ENCODE data around the gene POP4. TPM values are rescaled to one million over a fixed set of nuclear protein-coding genes. Genes with fewer than 3 reads are reported as not detected.

The POP4 gene
- total RNA-seq, 1 donor from 2014 or later: 50.0 TPM

DNA sequence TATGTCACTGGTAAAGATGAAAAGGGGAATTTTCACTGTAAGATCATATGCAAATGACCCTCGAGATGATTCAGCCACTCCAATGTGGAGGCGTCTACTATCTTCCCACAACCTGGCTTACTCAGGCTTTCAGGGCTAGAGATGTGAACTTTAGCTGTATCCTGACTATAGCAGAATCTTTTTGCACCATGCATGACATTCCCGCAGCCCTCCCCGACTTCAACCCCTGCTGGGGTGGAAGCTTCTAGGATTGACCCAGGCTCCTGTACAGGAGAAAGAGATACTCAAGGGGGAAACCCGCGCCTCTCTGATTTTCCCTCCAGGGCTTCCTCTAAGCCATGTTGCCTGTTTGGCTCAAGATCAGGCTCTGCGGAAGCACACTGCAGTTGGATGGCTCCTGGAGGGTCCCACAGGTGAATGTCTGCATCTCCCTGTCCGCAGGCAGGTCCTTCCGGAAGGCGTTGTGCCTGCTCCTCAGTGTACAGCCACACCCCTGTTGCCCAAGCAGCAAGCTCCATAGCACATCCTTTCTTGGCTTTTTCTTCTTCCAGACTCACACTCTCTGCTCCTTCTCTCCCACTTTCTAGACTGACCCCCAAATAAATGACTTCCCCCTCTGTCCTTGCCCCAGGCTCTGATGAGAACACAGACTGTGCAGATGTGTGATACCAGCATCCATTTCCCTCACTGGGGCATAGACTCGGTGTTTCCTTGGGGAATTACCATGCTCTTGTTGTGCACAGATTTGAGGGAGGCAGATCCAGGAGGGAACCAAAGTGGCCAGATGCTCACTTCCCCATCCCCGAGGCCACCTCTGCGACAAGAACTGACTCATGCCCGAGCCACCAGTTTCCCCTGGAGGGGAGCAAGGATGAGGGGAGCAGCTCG is 29.1 kb upstream of the POP4 start:
- no peak for DNase-seq (ENCODE audit: low read depth in 2 of 2)

DNA sequence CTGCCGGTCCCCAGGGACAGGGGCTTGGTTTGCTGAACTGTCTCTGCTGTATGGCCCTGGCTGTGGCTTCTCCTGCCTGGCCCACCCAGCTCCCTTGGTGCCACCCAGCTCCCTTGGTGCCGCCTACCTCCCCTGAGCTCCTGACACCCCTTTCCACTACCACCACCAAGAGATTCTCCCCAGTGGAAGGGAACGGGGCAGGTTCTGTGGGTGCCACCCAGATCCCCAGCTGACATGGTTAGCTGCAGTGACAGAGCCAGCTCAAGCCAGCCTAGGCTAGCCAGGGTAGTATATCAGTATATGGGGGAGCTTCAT is 28.5 kb upstream of the POP4 start:
- no peak for DNase-seq (ENCODE audit: low read depth in 2 of 2)

- DNase-seq (ENCODE audit: low read depth in 2 of 2): no peak
Measured at GRCh38 chr19:29578349-29578748, 27.7 kb upstream of the POP4 start.

DNA sequence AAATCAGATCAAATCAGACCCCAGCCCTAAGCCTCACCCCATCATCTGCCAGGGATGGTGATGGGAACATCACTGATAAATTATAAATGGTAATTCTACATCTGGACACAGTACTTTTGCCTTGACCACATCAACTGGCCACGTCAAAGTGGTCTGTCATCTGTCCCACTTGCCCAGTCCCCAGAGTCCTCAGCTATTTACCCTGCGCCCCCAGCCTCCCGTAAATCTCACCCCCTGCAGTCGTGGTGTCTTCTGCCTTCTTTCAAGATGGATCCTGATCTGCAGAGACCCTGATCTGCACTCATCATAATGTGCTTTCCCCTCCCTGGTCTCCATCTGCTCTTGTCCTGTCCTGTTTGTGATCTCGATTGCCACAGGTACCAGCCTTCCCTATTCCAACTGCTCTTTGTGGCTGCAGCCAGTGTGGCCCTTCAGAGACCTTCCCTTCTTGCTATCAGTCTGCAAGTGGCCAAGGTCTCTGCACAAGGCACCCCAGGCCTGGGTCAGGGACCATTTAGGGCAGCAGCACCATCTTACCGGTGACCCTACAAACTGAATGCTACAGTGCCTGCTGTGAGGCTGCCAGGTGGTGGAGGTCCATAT is 26.7 kb upstream of the POP4 start:
- no peak for DNase-seq (ENCODE audit: low read depth in 2 of 2)

DNA sequence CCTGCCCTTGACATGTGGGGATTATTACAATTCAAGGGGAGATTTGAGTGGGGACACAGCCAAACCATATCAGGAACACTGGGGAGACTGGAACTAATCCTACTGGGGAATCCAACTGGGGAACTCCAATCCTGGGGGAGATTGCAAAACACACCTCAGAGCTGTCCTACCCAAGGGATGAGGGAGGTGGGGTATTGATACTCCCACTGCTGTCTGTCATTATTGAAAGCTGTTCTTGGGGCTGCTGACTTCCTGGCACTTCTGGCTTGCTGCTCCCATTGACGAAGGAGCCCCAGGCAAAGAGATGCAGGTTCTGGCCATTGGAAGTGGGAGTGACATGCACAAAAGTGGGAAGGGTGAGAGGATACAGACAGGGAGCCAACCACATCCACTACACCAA is 24.7 kb upstream of the POP4 start:
- DNase-seq (ENCODE audit: low read depth in 2 of 2): no peak

DNA sequence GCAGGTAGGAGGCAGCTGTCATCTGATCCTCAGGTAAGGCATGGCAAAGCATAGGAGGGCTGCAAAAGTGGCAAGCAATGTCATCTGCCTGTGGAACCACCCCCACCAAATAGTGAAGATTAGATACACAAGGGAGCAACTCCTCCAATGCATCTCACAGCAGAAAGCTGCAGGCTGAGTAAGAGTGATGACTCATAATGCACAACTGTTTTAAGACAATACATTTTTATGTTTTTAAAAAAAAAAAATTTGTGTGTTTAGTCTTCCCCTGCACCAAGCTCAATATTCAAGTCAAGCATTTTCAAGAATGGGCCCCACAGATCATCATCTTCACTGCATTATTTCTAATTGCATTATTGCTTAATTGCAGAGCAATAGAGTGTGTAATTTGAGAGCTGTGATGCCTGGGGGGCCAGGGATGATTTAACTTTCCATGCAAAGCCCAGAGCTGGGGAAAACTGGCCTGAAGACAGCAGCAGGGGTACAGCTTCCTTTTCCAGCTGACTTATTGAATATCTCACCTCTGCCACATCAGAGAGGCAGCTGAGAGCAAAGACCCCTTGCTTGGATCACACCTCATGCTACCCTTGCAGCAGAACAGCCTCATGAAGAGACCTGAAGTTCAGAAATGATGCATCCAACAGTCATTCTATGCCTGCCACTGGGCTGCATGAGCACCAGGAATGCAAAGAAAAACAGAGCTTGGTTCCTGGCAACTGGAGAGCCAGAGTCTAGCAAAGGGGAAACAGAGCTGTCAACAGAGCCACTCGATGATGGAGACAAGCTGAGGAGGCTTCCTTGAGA is 22.7 kb upstream of the POP4 start:
- no peak for DNase-seq (ENCODE audit: low read depth in 2 of 2)

GRCh38 chr19:29586401-29586800 is 19.7 kb upstream of the POP4 start:
- DNase-seq (ENCODE audit: low read depth in 2 of 2): peak in 1 of 2 donors; percentile 6

- no peak for DNase-seq (ENCODE audit: low read depth in 2 of 2)
Measured at GRCh38 chr19:29587059-29587458, 19.0 kb upstream of the POP4 start.

DNA sequence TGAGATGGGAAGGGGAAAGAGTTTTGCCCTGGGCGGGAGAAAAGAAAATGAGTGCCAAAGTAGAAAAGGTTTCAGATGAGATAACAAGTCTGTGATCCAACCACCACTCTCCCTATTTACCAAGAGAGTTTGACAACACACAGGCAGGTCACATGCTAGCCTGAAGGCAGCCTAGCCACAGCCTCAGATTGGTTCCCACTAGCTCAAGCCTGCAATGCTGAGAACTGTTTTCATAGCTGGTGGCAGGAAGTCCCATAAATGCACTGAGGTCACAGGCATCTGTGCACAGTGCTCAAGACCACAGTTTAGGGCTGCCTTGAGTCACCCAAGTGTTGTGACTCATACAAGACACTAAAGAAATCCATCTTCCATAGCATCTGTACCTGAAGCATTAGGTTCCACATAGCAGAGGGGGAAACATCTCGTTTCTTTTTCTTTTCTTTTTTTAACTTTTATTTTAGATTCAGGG is 18.5 kb upstream of the POP4 start:
- DNase-seq (ENCODE audit: low read depth in 2 of 2): no peak

DNA sequence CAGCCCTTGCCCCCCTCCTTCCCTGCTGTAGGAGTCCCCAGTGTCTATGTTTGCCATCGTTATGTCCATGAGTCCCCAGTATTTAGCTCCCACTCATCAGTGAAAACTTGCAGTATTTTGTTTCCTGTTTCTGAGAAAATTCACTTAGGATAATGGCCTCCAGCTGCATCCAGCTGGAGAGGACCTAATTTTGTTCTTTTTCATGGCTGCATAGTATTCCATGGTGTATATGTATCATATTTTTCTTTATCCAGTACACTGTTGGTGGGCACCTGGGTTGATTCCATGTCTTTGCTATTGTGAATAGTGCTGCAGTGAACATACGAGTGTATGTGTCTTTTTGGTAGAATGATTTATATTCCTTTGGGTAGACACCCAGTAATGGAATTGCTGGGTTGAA is 18.0 kb upstream of the POP4 start:
- DNase-seq (ENCODE audit: low read depth in 2 of 2): no peak

DNA sequence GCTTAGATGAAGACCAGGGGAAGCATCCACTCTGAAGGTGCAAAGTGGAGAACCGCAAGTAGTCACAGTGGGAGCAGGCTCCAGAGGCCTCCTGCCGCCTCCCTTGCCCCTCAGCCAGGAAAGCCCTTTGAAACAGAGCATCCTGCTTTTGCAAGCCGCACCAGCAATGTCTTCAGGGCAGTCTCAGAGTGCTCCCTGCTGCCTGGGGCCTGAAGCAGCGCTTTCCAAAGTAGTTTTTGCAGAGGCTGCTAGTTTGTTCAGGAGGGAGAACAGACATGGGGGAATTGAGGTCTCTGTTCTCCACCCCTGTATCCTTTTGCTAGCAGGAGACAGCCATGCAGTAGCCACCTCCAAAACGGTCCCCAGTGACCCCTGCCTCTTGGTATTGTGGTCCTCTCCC is 15.8 kb upstream of the POP4 start:
- no peak for DNase-seq (ENCODE audit: low read depth in 2 of 2)

DNA sequence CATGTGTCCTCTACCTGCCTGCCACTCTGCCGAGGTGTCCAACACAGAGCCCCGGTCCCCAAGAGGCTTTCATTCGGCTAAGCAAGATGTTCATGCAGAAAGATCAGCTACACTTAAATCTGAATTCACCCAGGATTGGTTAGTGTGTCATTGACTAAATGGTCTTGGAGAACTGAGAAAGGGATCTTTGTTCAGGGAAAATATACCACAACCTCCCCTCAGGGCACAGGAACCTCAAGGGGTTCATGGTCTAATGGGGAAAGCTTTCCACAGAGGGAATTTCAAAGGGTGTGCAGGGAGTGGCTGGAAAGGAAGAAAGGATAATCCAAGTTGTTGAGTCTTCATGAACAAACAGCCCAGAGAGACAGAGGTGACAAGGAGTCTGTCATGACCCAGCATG is 14.4 kb upstream of the POP4 start:
- no peak for DNase-seq (ENCODE audit: low read depth in 2 of 2)

GRCh38 chr19:29593869-29594268 is 12.2 kb upstream of the POP4 start:
- no peak for DNase-seq (ENCODE audit: low read depth in 2 of 2)

DNA sequence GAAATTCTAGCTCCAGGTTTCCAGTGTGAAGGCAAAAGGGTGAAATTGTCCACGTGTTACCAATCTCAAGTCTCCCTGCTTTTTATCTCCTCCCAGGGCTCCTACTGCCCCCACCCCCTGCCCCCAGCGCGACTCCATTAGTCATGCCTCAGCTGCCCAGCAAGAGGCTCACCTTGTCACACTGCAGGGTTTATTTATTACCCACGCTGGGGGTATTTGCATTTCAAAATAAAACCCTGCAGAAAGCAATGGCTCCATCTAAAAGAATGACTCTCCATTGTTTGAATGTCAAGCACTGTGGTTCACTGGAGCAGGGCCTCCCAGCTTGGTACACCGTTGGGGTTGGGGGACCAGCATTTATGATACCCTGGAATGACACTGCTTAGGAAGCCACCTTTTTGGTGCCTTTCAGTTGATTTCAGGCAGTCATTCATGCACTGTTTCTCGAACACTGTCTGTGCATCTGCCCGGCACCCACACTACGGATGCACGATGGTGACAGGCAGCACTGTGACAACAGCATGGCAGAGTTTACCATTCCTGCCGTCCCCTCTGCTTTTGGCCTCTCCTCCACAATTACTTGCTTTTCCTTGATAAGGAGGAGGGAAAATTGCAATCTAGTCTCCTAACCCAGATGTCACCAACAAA is 9.9 kb upstream of the POP4 start:
- DNase-seq (ENCODE audit: low read depth in 2 of 2): no peak

GRCh38 chr19:29596885-29597525 is 9.1 kb upstream of the POP4 start:
- DNase-seq (ENCODE audit: low read depth in 2 of 2): peak; percentile 12 to 22

GRCh38 chr19:29598036-29598435 is 8.0 kb upstream of the POP4 start:
- DNase-seq (ENCODE audit: low read depth in 2 of 2): no peak

DNA sequence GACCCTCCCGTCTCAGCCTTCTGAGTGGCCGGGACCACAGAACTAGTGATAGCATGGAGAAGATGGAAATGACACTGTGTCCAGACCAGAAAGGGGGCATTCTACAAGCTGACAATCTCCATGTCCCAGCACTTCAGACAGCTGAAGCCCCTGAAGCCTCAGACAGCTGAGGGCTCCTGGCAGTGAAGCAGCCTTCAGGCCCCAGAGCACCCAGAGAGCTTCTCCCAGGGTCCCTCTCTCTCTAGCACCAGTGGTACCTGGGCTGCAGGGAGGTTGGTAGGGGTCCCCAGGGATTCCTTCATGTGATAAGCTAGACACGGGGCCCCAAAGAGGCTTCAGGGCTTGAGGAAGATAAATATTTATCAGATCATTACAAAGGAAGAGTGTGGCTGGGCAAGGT is 7.6 kb upstream of the POP4 start:
- DNase-seq (ENCODE audit: low read depth in 2 of 2): no peak

- DNase-seq (ENCODE audit: low read depth in 2 of 2): no peak
Measured at GRCh38 chr19:29603308-29603707, 2.8 kb upstream of the POP4 start.

DNA sequence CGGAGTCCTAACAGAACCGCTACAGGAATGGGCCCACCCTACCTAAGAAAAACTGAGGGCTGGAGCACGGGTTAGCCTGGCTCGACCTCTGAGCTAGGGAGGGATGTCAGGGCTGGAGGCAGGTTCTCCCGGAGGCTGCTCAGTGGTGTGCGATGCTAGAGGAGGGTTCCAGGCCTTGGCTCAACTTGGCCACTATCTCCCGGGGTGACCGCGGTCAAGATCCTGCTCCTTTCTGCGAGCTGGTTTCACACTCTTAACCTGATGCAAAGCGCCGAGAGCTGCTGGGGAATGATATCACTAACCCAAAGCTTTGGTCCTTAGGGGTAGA is 301 bp downstream of the POP4 start:
- DNase-seq (ENCODE audit: low read depth in 2 of 2): no peak

DNA sequence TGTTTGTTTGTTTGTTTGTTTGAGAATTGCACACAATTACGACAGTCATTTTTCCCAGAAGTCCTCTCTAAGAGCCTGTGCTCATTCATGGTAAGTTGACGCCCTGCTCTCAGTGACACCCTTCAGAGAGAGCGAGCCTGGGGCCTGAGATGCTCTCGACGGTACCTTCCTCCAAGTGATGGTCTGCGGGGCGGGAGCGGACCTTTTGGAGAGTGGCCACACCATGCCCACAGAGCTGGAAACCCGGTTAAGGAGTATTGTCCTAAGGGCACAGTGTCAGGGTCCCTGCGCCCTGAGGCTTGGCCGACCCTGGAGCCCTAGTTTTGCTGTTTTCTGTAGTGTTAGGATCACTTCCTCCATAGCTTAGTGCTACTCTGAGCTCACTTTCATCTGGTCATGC is 3.6 kb downstream of the POP4 start:
- no peak for DNase-seq (ENCODE audit: low read depth in 2 of 2)

DNA sequence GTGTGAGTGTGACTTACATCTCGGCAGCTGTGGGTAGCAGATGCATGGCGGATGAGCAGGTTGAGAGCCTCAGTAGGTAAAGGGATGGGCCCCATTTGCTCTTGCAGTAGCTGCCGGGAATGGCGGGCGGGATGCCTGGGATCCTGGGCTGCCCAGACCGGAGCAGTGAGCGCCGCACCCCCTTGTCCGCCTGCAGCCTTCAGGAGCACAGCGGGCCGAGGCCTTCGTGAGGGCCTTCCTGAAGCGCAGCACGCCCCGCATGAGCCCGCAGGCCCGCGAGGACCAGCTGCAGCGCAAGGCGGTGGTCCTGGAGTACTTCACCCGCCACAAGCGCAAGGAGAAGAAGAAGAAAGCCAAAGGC is 4.1 kb downstream of the POP4 start:
- DNase-seq (ENCODE audit: low read depth in 2 of 2): no peak
